Measurements from ENCODE around the gene XYLT2.

The XYLT2 gene

DNA sequence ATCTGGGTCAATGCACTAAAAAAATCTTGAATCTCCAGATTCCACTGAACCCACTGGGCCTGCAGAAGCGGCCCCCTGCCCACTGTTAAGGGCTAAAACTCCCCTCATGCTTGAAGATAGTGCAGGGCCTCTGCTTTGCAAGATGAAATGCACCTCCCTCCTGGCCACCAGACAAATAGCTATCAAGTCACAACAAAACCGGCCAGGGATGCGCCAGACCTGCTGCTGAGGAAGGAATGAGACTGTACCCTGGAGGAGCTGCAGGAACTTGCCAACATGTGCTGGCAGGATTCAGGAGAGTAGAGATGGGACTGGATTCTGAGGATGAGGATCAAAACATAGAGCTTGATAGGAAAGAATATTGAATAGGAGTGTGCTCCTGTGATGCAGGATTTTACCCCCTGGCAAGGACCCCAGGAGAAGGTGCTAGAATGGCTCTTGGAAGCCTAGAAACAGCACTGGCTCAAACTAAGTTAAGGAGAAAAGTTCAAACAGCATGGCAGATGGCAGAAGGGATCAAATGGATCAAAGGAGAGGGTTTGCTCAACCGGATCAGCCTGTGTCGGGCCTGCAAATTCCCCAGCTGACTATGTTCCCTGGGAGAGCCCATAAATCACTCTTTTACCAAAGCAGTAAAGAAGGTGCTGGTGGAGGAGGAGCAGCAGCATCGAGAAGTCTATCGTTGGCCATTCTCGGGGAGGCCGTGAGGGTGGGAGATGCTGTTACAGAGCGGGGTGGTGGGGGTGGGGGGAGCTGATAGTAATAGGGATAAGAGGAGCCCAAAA, 27.2 kb upstream of the XYLT2 start:
- TF ChIP-seq YY1 (IDR thresholded peaks at IDR 0.05; ENCODE audit: low read depth), result no peak
- TF ChIP-seq TEAD4 (IDR thresholded peaks at IDR 0.05), result peak; percentile 51
- no peak for TF ChIP-seq FOXM1 (IDR thresholded peaks at IDR 0.05; ENCODE audit: borderline replicate concordance, low read depth)
- TF ChIP-seq RAD21 (IDR thresholded peaks at IDR 0.05; ENCODE audit: low read depth), result no peak
- peak; percentile 51; the same call in 1 of the 2 replicates for TF ChIP-seq TCF12 (IDR thresholded peaks at IDR 0.05; ENCODE audit: low read depth)

DNA sequence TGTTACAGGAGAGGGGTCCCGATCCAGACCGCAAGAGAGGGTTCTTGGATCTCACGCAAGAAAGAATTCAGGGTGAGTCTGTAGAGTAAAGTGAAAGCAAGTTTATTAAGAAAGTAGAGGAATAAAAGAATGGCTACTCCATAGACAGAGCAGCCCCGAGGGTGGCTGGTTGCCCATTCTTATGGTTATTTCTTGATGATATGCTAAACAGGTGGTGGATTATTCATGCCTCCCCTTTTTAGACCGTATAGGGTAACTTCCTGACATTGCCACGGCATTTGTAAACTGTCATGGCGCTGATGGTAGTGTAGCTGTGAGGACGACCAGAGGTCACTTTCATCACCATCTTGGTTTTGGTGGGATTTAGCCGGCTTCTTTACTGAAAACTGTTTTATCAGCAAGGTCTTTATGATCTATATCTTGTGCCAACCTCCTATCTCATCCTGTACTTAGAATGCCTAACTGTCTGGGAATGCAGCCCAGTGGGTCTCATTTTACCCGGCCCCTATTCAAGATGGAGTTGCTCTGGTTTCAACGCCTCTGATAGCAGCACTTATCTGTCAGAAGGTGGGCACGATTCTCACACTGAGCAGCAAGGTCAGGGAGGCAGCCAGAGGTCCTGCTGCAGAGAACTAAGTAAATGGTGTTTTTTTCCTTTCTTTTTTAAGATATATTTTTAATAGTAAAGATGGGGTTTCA, 26.5 kb upstream of the XYLT2 start:
- no peak for TF ChIP-seq NFIC (IDR thresholded peaks at IDR 0.05)
- TF ChIP-seq RAD21 (IDR thresholded peaks at IDR 0.05; ENCODE audit: low read depth), result no peak
- no peak for TF ChIP-seq TCF12 (IDR thresholded peaks at IDR 0.05; ENCODE audit: low read depth)
- TF ChIP-seq CEBPB (IDR thresholded peaks at IDR 0.05), result no peak
- TF ChIP-seq FOXM1 (IDR thresholded peaks at IDR 0.05; ENCODE audit: borderline replicate concordance, low read depth), result no peak
- TF ChIP-seq EGR1 (IDR thresholded peaks at IDR 0.05), result no peak
- TF ChIP-seq CREB1 (IDR thresholded peaks at IDR 0.05; ENCODE audit: low read depth), result no peak
- no peak for TF ChIP-seq ZBTB7A (IDR thresholded peaks at IDR 0.05; ENCODE audit: low read depth)
- TF ChIP-seq, protein P1, sequence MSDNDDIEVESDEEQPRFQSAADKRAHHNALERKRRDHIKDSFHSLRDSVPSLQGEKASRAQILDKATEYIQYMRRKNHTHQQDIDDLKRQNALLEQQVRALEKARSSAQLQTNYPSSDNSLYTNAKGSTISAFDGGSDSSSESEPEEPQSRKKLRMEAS (IDR thresholded peaks at IDR 0.05), result no peak
- TF ChIP-seq TEAD4 (IDR thresholded peaks at IDR 0.05), result no peak

DNA sequence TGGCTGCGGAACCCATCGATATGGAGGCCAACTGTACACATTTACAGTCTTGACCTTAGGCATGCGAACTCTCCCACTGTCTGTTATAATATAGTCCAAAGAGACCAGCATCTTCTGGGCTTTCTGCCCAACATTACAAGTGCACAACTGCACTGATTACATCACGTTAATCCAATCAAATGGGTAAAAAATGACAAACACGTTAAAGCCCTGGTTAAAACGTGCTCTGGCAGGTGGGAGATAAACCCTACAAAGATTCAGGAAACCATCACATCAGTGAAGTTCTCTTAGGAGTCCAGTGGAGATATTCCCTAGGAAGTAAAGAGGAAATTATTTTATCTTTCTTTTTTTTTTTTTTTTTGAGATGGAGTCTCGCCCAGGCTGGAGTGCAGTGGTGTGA, 23.7 kb upstream of the XYLT2 start:
- TF ChIP-seq CREB1 (IDR thresholded peaks at IDR 0.05; ENCODE audit: low read depth), result no peak
- no peak for TF ChIP-seq NFIC (IDR thresholded peaks at IDR 0.05)
- TF ChIP-seq EP300 (IDR thresholded peaks at IDR 0.05; ENCODE audit: borderline replicate concordance), result no peak
- TF ChIP-seq, protein P1 (IDR thresholded peaks at IDR 0.05), result no peak
- TF ChIP-seq, protein P2, sequence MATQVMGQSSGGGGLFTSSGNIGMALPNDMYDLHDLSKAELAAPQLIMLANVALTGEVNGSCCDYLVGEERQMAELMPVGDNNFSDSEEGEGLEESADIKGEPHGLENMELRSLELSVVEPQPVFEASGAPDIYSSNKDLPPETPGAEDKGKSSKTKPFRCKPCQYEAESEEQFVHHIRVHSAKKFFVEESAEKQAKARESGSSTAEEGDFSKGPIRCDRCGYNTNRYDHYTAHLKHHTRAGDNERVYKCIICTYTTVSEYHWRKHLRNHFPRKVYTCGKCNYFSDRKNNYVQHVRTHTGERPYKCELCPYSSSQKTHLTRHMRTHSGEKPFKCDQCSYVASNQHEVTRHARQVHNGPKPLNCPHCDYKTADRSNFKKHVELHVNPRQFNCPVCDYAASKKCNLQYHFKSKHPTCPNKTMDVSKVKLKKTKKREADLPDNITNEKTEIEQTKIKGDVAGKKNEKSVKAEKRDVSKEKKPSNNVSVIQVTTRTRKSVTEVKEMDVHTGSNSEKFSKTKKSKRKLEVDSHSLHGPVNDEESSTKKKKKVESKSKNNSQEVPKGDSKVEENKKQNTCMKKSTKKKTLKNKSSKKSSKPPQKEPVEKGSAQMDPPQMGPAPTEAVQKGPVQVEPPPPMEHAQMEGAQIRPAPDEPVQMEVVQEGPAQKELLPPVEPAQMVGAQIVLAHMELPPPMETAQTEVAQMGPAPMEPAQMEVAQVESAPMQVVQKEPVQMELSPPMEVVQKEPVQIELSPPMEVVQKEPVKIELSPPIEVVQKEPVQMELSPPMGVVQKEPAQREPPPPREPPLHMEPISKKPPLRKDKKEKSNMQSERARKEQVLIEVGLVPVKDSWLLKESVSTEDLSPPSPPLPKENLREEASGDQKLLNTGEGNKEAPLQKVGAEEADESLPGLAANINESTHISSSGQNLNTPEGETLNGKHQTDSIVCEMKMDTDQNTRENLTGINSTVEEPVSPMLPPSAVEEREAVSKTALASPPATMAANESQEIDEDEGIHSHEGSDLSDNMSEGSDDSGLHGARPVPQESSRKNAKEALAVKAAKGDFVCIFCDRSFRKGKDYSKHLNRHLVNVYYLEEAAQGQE (IDR thresholded peaks at IDR 0.05; ENCODE audit: low read depth), result no peak
- TF ChIP-seq YY1 (IDR thresholded peaks at IDR 0.05; ENCODE audit: low read depth), result no peak
- TF ChIP-seq CEBPB (IDR thresholded peaks at IDR 0.05), result no peak
- TF ChIP-seq TCF12 (IDR thresholded peaks at IDR 0.05; ENCODE audit: low read depth), result no peak
- TF ChIP-seq, protein P3, sequence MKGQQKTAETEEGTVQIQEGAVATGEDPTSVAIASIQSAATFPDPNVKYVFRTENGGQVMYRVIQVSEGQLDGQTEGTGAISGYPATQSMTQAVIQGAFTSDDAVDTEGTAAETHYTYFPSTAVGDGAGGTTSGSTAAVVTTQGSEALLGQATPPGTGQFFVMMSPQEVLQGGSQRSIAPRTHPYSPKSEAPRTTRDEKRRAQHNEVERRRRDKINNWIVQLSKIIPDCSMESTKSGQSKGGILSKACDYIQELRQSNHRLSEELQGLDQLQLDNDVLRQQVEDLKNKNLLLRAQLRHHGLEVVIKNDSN (IDR thresholded peaks at IDR 0.05), result no peak
- no peak for TF ChIP-seq TAF1 (IDR thresholded peaks at IDR 0.05; ENCODE audit: low read depth)
- TF ChIP-seq TEAD4 (IDR thresholded peaks at IDR 0.05), result no peak

DNA sequence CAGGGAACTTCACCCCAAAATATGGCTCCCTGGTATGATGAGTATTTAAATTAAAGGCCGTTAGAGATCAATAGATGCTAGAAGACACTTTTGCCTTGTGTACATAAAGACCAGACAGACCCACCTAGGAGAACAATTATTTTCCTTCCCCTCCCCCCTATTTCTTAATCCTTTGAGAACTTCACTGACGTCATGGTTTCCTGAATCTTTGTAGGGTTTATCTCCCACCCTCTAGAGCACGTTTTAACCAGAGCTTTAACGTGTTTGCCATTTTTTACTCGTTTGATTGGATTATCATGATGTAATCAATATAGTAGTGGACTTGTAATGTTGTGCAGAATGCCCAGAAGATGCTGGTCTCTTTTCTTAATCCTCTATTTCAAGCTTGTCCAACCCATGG, 22.9 kb upstream of the XYLT2 start:
- no peak for TF ChIP-seq TEAD4 (IDR thresholded peaks at IDR 0.05)
- no peak for TF ChIP-seq TAF1 (IDR thresholded peaks at IDR 0.05; ENCODE audit: low read depth)

DNA sequence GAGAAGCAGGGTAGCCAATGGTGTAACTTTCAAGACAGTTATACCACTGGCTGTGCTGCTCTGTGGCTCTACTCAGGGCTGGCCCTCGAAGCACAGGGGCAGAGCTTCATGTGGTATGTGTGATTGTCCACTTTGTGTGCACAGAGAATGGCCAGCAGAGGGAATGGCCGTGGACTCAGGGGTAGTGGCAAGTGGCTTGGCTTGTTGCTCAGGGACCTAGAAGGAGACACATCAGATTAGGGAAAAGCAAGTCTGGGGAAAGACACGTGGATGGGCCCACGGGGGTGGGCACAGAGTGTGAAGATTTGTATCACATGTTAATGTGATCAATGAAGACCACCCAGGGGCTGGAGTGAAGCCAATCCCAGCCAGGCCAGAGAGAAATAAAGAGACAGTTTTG, 20.0 kb upstream of the XYLT2 start:
- TF ChIP-seq, protein P1 (IDR thresholded peaks at IDR 0.05), result no peak
- TF ChIP-seq TCF12 (IDR thresholded peaks at IDR 0.05; ENCODE audit: low read depth) (no peak), EGR1 (IDR thresholded peaks at IDR 0.05) (no peak), EP300 (IDR thresholded peaks at IDR 0.05; ENCODE audit: borderline replicate concordance) (no peak)

DNA sequence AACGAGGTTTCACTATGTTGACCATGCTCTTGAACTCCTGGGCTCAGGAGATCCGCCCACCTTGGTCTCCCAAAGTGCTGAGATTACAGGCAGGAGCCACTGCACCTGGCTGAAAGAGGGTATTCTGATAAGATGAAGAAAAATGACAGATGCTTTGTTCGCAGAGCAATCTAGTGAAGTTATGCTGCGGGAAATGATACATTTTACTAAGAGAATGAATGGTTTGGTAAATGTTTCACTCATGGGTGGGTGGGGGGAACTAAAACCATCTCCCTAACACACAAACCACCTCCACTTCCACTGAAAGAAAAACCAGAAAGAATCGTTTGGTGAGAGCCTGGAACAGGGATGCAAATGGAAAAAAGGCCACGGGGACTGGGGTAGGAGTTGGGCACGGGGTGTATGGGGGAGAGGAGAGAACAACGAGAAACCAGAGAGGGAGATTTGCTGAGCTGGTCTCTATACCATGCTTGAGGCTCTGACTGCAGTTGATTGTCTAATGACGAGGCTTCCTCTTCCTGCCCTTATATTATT, 19.0 kb upstream of the XYLT2 start:
- TF ChIP-seq TAF1 (IDR thresholded peaks at IDR 0.05; ENCODE audit: low read depth) (no peak), RAD21 (IDR thresholded peaks at IDR 0.05; ENCODE audit: low read depth) (no peak), CREB1 (IDR thresholded peaks at IDR 0.05; ENCODE audit: low read depth) (no peak), EP300 (IDR thresholded peaks at IDR 0.05; ENCODE audit: borderline replicate concordance) (no peak), ZBTB7A (IDR thresholded peaks at IDR 0.05; ENCODE audit: low read depth) (no peak), CEBPB (IDR thresholded peaks at IDR 0.05) (no peak), TCF12 (IDR thresholded peaks at IDR 0.05; ENCODE audit: low read depth) (no peak), YY1 (IDR thresholded peaks at IDR 0.05; ENCODE audit: low read depth) (no peak), EGR1 (IDR thresholded peaks at IDR 0.05) (no peak), TEAD4 (IDR thresholded peaks at IDR 0.05) (no peak), FOXM1 (IDR thresholded peaks at IDR 0.05; ENCODE audit: borderline replicate concordance, low read depth) (no peak), NFIC (IDR thresholded peaks at IDR 0.05) (no peak)
- TF ChIP-seq, protein P1 (IDR thresholded peaks at IDR 0.05), result no peak
- TF ChIP-seq, protein P3 (IDR thresholded peaks at IDR 0.05), result no peak
- TF ChIP-seq, protein P2 (IDR thresholded peaks at IDR 0.05; ENCODE audit: low read depth), result no peak
